GM13976 (cell line): ENCODE results near the gene CNFN.

Source experiments
- DNase-seq: peaks from one replicate; pipeline ENCODE4 v3.0.0; 2012; ENCODE audit warnings: low spot score
- in situ Hi-C: fragments of 300-500 bp; cut with MboI; formaldehyde crosslinking; loops from one replicate; pipeline ENCODE4 v1.12.0; 2022; ENCODE audit warnings: low sequenced_read_pairs, mixed read lengths, inconsistent platforms; ENCODE audit not compliant: unreplicated experiment
- TF ChIP-seq, protein P1 (sequence below): IDR thresholded peaks from 2 replicates; pipeline ENCODE4 v1.5.1; 2012; ENCODE audit warnings: borderline replicate concordance, mild to moderate bottlenecking; ENCODE audit not compliant: insufficient read depth; ENCODE audit errors: extremely low read depth, missing control alignments, control extremely low read depth

CNFN gene

DNA sequence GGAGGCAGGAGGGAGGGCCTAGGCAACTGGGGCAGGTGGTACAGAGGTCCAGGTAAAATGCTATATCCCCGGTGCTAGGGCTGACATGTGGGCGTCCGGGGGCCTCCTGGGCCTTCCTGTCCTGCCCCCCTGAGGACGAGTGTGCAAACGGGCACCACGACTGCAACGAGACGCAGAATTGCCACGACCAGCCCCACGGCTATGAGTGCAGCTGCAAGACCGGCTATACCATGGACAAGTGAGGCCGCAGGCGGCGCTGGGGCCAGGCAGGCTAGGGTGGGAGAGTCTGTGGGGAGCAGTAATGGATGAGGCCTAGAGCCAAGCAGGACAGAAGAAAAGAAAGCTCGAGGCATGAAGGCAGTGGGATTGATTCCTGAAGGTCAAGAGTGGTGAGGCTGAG is 21.3 kb downstream of the CNFN start:
- no peak for DNase-seq
- TF ChIP-seq, protein P1, sequence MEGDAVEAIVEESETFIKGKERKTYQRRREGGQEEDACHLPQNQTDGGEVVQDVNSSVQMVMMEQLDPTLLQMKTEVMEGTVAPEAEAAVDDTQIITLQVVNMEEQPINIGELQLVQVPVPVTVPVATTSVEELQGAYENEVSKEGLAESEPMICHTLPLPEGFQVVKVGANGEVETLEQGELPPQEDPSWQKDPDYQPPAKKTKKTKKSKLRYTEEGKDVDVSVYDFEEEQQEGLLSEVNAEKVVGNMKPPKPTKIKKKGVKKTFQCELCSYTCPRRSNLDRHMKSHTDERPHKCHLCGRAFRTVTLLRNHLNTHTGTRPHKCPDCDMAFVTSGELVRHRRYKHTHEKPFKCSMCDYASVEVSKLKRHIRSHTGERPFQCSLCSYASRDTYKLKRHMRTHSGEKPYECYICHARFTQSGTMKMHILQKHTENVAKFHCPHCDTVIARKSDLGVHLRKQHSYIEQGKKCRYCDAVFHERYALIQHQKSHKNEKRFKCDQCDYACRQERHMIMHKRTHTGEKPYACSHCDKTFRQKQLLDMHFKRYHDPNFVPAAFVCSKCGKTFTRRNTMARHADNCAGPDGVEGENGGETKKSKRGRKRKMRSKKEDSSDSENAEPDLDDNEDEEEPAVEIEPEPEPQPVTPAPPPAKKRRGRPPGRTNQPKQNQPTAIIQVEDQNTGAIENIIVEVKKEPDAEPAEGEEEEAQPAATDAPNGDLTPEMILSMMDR, result no peak
- in situ Hi-C loops, result no loop called here

DNA sequence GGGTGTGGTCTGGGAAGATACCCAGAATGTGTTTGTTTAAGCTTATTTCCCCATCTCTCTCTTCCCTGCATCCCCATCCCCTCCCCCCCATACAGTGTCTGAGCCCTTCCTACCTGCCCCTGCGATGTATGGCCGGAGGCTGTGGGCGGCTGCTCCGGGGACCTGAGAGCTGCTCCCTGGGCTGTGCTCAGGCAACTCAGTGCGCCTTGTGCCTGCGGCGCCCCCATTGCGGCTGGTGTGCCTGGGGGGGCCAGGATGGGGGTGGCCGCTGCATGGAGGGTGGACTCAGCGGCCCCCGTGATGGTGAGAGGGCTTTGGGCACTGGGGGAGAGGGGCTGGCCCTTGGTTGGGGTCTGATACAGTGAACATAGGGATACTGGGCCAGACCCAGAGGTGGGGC is 21.7 kb downstream of the CNFN start:
- in situ Hi-C loops, result no loop called here
- TF ChIP-seq, protein P1, result no peak
- DNase-seq, result no peak

DNA sequence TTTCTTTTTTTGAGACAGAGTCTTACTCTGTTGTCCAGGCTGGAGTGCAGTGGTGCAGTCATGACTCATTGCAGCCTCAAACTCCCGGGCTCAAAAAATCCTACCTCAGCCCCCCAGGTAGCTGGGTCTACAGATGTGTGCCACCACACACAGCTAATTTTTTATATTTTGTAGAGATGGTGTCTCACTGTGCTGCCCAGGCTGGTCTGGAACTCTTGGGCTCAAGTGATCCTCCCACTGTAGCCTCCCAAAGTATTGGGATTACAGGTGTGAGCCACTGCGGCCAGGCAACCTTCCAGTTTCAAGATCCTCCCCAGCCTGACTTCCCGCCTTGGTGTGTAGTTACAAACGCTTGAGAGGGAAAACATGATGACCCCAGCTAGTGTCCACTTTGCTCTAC is 22.2 kb downstream of the CNFN start:
- TF ChIP-seq, protein P1, result no peak
- in situ Hi-C loops, result no loop called here
- DNase-seq, result no peak

DNA sequence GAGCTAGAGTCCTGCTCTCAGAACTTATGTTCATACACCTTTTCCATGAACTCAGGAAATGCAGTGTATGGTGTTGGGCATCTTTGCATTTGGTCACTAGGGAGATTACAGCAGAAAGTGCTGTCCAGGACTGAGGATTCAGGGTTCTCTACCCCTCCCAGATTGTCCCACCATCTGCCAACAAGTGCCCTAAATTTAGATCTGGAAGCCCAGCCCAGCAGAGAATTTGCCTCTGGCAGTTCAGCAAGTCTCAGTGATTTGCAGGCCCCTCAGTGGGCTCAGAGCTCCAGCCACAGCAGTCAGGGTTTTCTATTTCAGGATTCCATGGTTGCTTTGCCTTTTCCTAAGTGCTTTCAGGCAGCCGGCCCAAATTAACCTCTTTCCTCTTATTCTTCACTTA is 23.4 kb downstream of the CNFN start:
- no peak for DNase-seq
- in situ Hi-C loops, result no loop called here
- TF ChIP-seq, protein P1, result no peak

DNA sequence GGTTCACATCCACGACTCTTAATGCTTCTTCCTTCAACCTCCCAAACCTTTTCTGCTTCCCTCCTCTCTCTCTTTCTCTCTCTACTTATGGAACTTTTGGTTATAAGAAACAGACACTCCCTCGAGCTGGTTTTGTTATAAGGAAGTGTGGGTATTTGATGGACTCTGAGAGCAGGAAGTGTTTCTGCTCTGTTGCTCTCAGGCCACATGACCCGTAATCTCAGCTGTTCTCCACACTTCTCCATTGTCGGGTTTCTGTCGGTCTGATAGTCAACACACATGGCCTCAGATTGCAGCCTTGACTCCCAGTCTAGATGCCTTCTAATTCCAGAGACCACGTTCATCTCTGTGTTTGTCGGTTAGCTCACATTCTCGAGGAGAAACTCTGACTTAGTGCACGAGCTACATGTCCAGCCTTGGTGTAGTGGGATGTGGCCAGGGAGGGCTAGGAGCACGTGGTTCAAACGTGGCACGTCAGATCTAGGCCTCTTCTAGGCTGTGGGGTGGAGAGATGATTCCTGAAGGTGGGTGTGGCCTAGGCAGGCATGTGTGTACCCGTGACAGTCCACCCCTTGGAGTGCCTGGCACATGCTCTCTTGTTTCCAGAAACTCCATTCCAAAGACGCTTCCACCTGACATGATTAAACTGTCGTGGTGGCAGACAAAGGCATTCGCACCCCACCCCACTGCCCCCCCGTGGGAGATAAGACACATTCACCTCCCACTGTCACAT is 26.3 kb downstream of the CNFN start:
- in situ Hi-C loops, result no loop called here
- peak; percentile 71 for DNase-seq
- TF ChIP-seq, protein P1, result no peak

DNA sequence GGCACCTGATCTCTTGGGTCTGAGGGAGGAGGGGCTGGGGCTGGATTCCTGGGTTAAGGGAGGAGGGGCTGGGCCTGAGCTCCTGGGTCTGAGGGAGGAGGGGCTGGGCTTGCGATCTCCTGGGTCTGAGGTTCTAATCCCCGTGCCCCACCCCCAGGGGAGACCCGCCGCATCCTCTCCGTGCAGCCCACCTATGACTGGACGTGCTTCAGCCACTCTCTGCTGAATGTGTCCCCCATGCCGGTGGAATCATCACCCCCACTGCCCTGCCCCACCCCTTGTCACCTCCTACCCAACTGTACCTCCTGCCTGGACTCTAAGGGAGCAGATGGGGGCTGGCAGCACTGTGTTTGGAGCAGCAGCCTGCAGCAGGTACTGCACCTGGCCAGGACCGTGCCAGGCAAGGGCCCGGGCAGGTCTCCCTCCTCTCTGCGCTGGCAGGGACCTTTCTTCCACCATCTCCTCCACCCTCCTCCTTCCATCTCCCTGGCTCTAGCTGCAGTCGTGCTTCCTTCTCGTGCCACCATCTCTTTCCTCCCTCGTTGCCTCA is 27.1 kb downstream of the CNFN start:
- TF ChIP-seq, protein P1, result no peak
- no peak for DNase-seq
- in situ Hi-C loops, result no loop called here
